ENCODE results near the gene RPGRIP1.
"Not testable (repeated sequence)": the region's sequence is repeated elsewhere in the genome, so short reads cannot be mapped to it uniquely, and the experiment has no call there.

Gene RPGRIP1

GRCh38 chr14:21258889-21259787 lies 20.7 kb upstream of the RPGRIP1 start:
- no peak for DNase-seq

GRCh38 chr14:21261824-21262223 lies 18.1 kb upstream of the RPGRIP1 start:
- DNase-seq, result no peak

- no peak for DNase-seq
Observed at GRCh38 chr14:21262410-21262809, 17.5 kb upstream of the RPGRIP1 start.

GRCh38 chr14:21263284-21264024 lies 16.4 kb upstream of the RPGRIP1 start:
- no peak for DNase-seq

GRCh38 chr14:21264025-21264801 lies 15.7 kb upstream of the RPGRIP1 start:
- peak in 1 of 2 donors; percentile 33 for DNase-seq

- DNase-seq, result no peak
Observed at GRCh38 chr14:21267431-21267845, 12.4 kb upstream of the RPGRIP1 start.

GRCh38 chr14:21267886-21268616 lies 11.8 kb upstream of the RPGRIP1 start:
- no peak for DNase-seq

GRCh38 chr14:21268617-21269251 lies 11.1 kb upstream of the RPGRIP1 start:
- no peak for DNase-seq

GRCh38 chr14:21269252-21270046 lies 10.4 kb upstream of the RPGRIP1 start, which contains the start of gene HNRNPC:
Gene HNRNPC, minus strand, starts transcription at chr14:21269442. Its CDS starts 35,249 bp downstream, at chr14:21234193.
- peak; percentile 97 to 100 for DNase-seq

- DNase-seq, result not testable (repeated sequence)
Observed at GRCh38 chr14:21272661-21273060, 7.2 kb upstream of the RPGRIP1 start.

- DNase-seq, result no peak
Observed at GRCh38 chr14:21275261-21275858, 4.5 kb upstream of the RPGRIP1 start.

- DNase-seq, result no peak
Observed at GRCh38 chr14:21278632-21279031, 1.3 kb upstream of the RPGRIP1 start.

GRCh38 chr14:21281917-21282316 lies 2.0 kb downstream of the RPGRIP1 start:
- not testable (repeated sequence) for DNase-seq

- DNase-seq, result not testable (repeated sequence)
Observed at GRCh38 chr14:21286516-21286915, 6.6 kb downstream of the RPGRIP1 start.

GRCh38 chr14:21287168-21287567 lies 7.3 kb downstream of the RPGRIP1 start:
- DNase-seq, result no peak

GRCh38 chr14:21294026-21294425 lies 14.1 kb downstream of the RPGRIP1 start:
- not testable (repeated sequence) for DNase-seq

GRCh38 chr14:21298358-21298757 lies 18.5 kb downstream of the RPGRIP1 start:
- DNase-seq, result no peak

GRCh38 chr14:21299562-21300130 lies 19.8 kb downstream of the RPGRIP1 start:
- DNase-seq, result no peak

- DNase-seq, result no peak
Observed at GRCh38 chr14:21300892-21301291, 21.0 kb downstream of the RPGRIP1 start.
